DND-41 (cell line): ENCODE data around the gene SEMA6A.

Experiments used
- CTCF ChIP-seq: IDR thresholded peaks from 2 replicates; pipeline ENCODE4 v1.5.1; 2012; ENCODE audit warnings: borderline replicate concordance, low read length, moderate library complexity, mild to moderate bottlenecking; ENCODE audit not compliant: poor library complexity, severe bottlenecking; ENCODE audit errors: extremely low read depth
- EZH2 ChIP-seq: IDR thresholded peaks from 3 replicates; pipeline ENCODE4 v1.6.1; 2012; ENCODE audit warnings: borderline replicate concordance, low read depth, mild to moderate bottlenecking, moderate library complexity, low read length, inconsistent platforms; ENCODE audit not compliant: severe bottlenecking

DNA sequence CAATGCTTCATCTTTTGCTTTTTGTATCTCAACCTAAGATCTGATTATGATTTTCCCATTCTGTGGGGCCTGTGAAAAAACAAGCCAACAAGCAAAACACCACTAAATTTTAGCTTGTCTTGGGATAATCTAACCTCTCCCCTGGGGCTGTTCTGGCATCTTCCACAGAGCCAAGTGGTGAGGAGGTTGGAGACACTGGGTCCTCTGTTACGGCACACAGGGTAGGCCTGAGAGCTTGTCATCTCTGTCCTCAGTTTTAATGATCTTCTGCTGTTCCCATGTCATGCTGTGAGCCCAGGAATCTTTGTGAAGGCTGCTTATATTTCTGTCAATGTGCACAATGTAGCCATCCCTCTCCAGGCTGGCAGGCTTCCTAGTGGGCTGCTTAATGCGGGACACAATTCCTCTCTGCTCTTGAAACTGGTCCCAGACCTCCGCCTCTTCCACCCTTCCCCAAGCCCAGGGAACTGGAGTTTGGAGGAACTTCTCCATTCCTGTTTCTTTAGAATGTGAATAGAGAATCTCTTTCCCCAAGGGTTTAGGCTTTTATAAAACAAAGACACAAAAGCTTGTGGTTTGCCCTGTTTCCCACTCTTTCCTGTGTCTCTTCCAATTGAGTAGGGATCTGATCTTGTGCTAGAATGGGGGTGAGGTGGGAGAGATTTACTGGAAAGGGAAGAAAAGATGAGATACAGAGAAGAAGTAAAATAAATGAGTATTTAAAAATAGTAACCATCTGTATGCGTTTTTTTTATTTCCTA, 30.9 kb upstream of the SEMA6A start:
- TF ChIP-seq EZH2, result no peak
- no peak for TF ChIP-seq CTCF
